Transverse colon (tissue), 3 donors: ENCODE data around the gene EVI5L.

Source experiments
- EP300 ChIP-seq: sonication (generic); formaldehyde crosslinking; IDR thresholded peaks from one replicate; pipeline ENCODE4 v1.6.1; 2017; ENCODE audit warnings: antibody characterized with exemption, low read depth
- TF ChIP-seq, protein P1 (sequence below), 5 experiments: fragments of 200-600 bp in 3 of 5; fragments of 450-650 bp in 2 of 5; sonication (generic) in 3 of 5; IDR thresholded peaks; 1 replicate in 2 of 5; 2 replicates in 3 of 5; pipeline ENCODE4 v1.5.1; 2016 to 2017; ENCODE audit warnings: antibody characterized with exemption in 5 of 5, inconsistent platforms in 3 of 5, mild to moderate bottlenecking in 2 of 5, moderate library complexity in 1 of 5

DNA sequence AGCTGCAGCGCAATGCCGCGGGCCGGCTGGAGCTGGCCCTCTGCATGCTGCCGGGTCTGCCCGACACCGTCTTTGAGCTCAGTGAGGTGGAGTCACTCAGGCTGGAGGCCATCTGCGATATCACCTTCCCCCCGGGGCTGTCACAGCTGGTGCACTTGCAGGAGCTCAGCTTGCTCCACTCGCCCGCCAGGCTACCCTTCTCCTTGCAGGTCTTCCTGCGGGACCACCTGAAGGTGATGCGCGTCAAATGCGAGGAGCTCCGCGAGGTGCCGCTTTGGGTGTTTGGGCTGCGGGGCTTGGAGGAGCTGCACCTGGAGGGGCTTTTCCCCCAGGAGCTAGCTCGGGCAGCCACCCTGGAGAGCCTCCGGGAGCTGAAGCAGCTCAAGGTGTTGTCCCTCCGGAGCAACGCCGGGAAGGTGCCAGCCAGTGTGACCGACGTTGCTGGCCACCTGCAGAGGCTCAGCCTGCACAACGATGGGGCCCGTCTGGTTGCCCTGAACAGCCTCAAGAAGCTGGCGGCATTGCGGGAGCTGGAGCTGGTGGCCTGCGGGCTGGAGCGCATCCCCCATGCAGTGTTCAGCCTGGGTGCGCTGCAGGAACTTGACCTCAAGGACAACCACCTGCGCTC lies 69.8 kb downstream of the EVI5L start:
- TF ChIP-seq, protein P1, sequence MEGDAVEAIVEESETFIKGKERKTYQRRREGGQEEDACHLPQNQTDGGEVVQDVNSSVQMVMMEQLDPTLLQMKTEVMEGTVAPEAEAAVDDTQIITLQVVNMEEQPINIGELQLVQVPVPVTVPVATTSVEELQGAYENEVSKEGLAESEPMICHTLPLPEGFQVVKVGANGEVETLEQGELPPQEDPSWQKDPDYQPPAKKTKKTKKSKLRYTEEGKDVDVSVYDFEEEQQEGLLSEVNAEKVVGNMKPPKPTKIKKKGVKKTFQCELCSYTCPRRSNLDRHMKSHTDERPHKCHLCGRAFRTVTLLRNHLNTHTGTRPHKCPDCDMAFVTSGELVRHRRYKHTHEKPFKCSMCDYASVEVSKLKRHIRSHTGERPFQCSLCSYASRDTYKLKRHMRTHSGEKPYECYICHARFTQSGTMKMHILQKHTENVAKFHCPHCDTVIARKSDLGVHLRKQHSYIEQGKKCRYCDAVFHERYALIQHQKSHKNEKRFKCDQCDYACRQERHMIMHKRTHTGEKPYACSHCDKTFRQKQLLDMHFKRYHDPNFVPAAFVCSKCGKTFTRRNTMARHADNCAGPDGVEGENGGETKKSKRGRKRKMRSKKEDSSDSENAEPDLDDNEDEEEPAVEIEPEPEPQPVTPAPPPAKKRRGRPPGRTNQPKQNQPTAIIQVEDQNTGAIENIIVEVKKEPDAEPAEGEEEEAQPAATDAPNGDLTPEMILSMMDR (IDR thresholded peaks at IDR 0.05): no peak
- no peak for TF ChIP-seq EP300
